Measurements from ENCODE around the gene HLA-DOA.

HLA-DOA gene

DNA sequence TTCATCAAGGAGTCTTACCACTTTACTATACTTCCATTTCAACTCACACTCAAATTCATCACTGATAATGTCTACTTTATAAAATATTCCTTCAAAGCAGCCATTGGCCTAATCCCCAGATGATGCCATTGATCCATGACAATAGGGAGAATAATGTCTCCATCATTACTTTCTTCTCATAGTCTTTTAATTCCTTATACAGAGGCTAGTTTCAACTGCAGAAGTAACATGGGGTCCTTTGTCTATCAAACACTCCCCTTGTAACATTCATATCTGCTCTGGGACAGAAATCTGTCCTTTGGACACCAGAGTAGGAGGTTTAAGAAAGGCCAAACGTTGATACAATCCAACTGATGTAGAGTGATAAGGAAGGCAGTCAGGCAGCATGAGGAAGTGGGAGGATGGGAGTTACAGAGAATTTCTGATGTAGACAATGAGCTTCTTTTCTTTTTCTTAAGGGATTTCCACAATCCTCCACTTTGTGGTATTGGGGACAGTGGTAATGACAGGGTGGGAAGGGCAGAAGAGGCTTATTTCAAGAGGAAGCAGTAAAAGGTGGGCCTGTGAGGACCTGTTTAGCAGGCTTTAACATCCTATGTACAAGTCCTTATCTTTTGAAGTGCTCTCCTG, 18.9 kb upstream of the HLA-DOA start:
- TF ChIP-seq, protein P1, sequence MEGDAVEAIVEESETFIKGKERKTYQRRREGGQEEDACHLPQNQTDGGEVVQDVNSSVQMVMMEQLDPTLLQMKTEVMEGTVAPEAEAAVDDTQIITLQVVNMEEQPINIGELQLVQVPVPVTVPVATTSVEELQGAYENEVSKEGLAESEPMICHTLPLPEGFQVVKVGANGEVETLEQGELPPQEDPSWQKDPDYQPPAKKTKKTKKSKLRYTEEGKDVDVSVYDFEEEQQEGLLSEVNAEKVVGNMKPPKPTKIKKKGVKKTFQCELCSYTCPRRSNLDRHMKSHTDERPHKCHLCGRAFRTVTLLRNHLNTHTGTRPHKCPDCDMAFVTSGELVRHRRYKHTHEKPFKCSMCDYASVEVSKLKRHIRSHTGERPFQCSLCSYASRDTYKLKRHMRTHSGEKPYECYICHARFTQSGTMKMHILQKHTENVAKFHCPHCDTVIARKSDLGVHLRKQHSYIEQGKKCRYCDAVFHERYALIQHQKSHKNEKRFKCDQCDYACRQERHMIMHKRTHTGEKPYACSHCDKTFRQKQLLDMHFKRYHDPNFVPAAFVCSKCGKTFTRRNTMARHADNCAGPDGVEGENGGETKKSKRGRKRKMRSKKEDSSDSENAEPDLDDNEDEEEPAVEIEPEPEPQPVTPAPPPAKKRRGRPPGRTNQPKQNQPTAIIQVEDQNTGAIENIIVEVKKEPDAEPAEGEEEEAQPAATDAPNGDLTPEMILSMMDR (IDR thresholded peaks at IDR 0.05; ENCODE audit: borderline replicate concordance, control extremely low read depth, extremely low read depth, insufficient read depth, missing control alignments), result no peak
- in situ Hi-C loops (cut with MboI; ENCODE audit: low sequenced_read_pairs, unreplicated experiment), result no loop called here
- no peak for DNase-seq (ENCODE audit: low spot score)

DNA sequence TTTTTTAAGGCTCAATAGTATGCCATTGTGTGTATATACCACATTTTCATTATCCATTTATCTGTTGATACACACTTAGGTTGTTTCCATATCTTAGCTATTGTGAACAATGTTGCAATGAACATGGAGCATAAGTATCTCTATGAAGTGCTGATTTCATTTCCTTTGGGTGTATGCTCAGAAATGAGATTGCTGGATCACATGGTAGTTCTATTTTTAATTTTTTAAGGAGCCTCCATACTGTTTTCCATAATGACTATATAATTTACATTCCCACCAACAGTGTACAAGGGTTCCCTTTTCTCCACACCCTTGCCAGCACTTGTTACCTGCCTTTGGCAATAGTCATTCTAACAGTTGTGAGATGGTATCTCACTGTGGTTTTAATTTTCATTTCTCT, 15.1 kb upstream of the HLA-DOA start:
- TF ChIP-seq, protein P1 (IDR thresholded peaks at IDR 0.05; ENCODE audit: borderline replicate concordance, control extremely low read depth, extremely low read depth, insufficient read depth, missing control alignments), result no peak
- in situ Hi-C loops (cut with MboI; ENCODE audit: low sequenced_read_pairs, unreplicated experiment), result loop anchor here (25.0 kb wide), 1 partner anchor 213 kb away; no protein-coding TSS in a partner anchor
- DNase-seq (ENCODE audit: low spot score), result no peak

DNA sequence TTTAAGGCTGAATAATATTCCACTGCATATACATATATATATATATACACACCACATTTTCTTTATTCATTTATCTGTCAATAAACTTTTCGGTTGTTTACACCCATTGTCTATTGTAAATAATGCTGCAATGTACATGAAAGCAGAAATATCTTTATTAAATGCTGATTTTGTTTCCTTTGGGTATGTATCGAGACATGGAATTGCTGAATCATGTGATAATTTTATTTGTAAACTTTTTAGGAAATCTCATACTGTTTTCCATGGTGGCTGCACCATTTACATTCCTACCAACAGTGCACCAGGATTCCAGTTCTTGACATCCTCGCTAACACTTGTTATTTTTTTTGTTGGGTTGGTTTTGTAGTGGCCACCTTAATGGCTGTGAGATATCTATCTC, 14.1 kb upstream of the HLA-DOA start:
- no peak for DNase-seq (ENCODE audit: low spot score)
- in situ Hi-C loops (cut with MboI; ENCODE audit: low sequenced_read_pairs, unreplicated experiment), result loop anchor here (25.0 kb wide), 1 partner anchor 214 kb away; no protein-coding TSS in a partner anchor
- TF ChIP-seq, protein P1 (IDR thresholded peaks at IDR 0.05; ENCODE audit: borderline replicate concordance, control extremely low read depth, extremely low read depth, insufficient read depth, missing control alignments), result no peak

DNA sequence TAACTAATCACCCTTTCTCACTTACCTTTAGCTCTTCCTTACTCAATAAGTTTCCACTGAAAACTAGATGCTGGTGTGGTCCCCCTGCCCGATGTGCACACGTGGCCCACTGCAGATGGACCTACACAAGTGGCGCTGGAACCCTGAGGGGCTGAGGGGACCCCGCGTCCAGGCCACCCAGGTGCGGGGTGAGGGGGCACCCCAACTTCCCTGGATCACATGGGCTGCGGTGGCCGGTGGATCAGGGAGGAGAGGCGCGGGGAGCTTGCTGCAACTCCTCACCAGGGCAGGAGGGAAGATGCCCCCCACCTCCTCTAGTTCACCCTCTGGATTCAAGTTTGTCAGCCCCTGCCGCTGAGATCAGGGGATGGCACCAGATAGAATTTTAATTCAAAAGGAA, 12.5 kb upstream of the HLA-DOA start:
- TF ChIP-seq, protein P1 (IDR thresholded peaks at IDR 0.05; ENCODE audit: borderline replicate concordance, control extremely low read depth, extremely low read depth, insufficient read depth, missing control alignments), result no peak
- DNase-seq (ENCODE audit: low spot score), result no peak
- in situ Hi-C loops (cut with MboI; ENCODE audit: low sequenced_read_pairs, unreplicated experiment), result loop anchor here (25.0 kb wide), 1 partner anchor 215 kb away; no protein-coding TSS in a partner anchor

DNA sequence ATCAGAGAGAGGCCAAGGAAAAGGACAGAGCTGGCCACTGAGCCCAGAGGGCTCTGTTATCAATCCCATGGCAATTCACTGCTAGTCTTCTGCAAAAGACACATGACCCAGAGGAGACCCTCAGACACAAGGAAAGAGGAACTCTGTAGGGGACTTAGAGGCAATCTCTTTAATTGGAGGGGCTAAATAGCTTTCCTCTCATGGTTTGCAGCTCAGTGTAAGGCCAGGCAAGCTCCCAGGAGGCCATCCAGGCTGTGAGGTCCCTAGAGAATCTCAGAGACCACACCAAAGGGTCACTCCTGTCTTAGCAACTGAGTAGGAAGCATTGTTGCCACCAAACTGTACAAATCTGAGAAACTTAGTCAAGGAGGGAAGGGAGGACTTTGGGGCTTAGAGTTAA, 10.0 kb upstream of the HLA-DOA start:
- in situ Hi-C loops (cut with MboI; ENCODE audit: low sequenced_read_pairs, unreplicated experiment), result loop anchor here (25.0 kb wide), 1 partner anchor 218 kb away; no protein-coding TSS in a partner anchor
- no peak for DNase-seq (ENCODE audit: low spot score)
- TF ChIP-seq, protein P1 (IDR thresholded peaks at IDR 0.05; ENCODE audit: borderline replicate concordance, control extremely low read depth, extremely low read depth, insufficient read depth, missing control alignments), result no peak

DNA sequence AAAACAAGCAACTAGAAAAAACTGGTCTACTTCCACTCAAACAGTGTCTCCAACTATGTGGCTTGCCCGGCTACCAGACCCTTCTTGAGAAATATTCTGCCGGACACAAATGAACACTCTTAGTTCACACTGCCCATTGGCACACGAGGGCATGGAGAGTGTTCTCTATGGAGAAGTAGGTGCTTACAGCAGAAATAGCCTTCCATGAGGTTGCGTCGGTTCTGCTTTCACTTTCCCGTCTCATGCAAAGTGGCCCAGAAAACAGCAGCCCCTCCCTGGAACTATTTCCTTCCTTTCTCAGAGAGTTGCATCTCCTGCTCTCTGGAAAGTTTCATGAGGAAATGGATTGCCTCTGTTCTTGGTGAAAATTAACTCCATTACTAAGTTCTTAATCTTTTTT, 9.5 kb upstream of the HLA-DOA start:
- DNase-seq (ENCODE audit: low spot score), result peak; percentile 64
- in situ Hi-C loops (cut with MboI; ENCODE audit: low sequenced_read_pairs, unreplicated experiment), result loop anchor here (25.0 kb wide), 1 partner anchor 218 kb away; no protein-coding TSS in a partner anchor
- TF ChIP-seq, protein P1 (IDR thresholded peaks at IDR 0.05; ENCODE audit: borderline replicate concordance, control extremely low read depth, extremely low read depth, insufficient read depth, missing control alignments), result no peak
